GM12874 (cell line): ENCODE results near the gene FLACC1.

ENCODE experiments used
- CTCF ChIP-seq: IDR thresholded peaks from 2 replicates; pipeline ENCODE4 v1.5.1; 2011; ENCODE audit warnings: low read depth, mild to moderate bottlenecking, control low read depth, low read length, moderate library complexity; ENCODE audit not compliant: insufficient read depth

The FLACC1 gene

GRCh38 chr2:201361078-201361733 lies 4.1 kb upstream of the FLACC1 start:
- TF ChIP-seq CTCF: no peak

DNA sequence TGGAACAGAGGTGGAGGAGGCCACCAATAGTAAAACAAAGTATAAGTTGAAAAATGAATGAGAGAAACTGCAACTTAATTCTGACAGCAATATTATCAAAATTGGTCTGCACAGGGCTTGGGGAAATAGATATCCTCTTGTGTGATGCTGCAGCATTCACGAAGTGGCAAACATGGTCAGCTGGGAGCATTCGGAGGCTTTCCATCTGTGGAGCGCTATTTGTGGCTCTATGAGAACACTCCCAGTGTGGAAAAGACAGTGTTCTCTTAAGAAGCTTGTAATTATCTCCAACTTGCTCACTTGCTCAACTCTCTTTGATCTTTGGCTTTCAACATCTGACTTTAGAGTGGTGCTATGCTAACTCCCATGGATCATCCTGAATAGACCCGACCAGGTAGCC lies 3.1 kb upstream of the FLACC1 start:
- TF ChIP-seq CTCF: no peak

- TF ChIP-seq CTCF: no peak
These were observed 1.5 kb upstream of the FLACC1 start for GRCh38 chr2:201358684-201359083.

DNA sequence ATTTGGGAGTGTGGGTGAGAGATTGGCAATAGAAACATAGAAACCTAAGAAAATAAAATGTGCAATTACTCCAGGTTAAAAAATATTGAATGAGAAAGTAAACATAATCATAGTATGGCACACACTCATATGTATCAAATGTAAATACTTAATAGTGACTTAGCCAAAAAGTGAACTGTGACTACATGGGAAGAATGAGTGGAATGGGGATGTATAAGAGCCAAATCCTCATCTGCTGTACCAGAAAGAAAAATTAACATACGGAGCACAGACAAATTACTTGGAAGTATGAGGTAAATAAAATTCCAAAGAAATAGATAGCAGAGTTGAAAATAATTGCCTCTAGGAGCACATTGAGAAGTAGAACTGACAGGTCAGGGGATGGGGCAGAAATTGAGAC lies 4.0 kb downstream of the FLACC1 start:
- no peak for TF ChIP-seq CTCF

- no peak for TF ChIP-seq CTCF
These were observed 6.3 kb downstream of the FLACC1 start for GRCh38 chr2:201350879-201351278.

DNA sequence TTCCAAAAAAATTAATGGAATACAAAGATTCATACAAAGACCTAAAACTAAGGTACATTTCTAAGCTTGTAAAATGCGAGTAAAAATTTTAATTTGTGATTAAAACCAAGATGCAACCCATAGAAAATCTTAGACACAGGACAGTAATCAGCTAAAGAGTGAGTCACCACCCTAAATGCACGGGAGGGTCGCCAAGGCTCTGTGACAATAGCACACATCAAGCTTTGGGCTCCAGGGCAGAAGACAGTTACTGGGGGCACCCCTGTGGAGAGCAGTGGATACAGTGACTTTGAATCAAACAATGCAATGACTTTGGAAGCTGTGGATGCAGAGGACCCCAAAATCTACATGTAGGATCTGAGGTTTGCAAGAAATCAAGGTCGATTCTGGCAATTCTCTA lies 7.5 kb downstream of the FLACC1 start:
- no peak for TF ChIP-seq CTCF

DNA sequence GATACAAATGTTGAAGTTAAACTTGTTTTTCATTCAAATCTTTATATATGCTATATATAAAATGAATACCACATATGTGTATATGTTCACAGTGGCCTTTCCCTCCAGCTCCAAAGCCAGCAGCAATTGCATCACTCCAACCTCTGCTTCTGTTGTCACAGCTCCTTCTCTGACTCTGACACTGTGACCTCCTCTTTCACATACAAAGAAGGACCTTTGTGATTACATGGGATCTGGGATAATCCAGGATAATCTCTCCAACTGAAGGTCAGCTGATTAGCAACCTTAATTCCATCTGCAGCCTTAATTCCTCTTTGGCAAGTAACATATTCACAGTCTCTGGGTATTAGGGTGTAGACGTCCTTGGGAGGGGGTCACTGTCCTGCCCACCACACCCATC lies 8.4 kb downstream of the FLACC1 start:
- no peak for TF ChIP-seq CTCF
